ENCODE data around the gene CREB5.

The CREB5 gene

DNA sequence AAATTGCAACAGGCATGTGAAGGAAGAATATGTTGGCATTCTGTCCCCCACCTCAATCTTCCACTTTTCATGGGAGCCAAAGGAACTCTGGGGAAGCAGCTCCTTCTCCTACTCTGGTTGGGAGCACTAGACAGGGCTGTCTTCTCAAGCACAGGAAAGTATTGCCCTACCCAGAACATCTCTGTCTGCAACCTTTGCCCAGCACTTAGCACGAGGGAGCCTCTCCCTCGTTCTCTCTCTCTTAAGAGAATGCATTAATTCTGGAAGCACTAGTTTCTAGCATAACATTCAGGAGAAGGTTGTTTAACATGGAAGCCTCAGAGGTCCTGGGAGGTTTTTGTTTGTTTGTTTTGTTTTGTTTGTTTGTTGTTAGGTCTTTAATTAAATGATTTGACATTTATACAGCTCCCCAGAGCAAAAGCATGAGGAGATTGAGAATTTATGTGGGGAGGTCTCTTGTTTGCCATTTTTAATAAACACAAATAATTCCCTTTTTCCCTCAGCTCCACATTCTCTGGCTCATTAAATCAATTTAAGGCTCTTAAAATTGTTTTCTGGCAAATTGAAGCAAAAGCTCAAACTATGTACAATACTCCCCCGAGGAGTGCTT, 305.2 kb downstream of the CREB5 start:
- TF ChIP-seq SIN3A (IDR thresholded peaks at IDR 0.05; ENCODE audit: borderline replicate concordance, insufficient read depth, low read length): no peak
- TF ChIP-seq, protein P1, sequence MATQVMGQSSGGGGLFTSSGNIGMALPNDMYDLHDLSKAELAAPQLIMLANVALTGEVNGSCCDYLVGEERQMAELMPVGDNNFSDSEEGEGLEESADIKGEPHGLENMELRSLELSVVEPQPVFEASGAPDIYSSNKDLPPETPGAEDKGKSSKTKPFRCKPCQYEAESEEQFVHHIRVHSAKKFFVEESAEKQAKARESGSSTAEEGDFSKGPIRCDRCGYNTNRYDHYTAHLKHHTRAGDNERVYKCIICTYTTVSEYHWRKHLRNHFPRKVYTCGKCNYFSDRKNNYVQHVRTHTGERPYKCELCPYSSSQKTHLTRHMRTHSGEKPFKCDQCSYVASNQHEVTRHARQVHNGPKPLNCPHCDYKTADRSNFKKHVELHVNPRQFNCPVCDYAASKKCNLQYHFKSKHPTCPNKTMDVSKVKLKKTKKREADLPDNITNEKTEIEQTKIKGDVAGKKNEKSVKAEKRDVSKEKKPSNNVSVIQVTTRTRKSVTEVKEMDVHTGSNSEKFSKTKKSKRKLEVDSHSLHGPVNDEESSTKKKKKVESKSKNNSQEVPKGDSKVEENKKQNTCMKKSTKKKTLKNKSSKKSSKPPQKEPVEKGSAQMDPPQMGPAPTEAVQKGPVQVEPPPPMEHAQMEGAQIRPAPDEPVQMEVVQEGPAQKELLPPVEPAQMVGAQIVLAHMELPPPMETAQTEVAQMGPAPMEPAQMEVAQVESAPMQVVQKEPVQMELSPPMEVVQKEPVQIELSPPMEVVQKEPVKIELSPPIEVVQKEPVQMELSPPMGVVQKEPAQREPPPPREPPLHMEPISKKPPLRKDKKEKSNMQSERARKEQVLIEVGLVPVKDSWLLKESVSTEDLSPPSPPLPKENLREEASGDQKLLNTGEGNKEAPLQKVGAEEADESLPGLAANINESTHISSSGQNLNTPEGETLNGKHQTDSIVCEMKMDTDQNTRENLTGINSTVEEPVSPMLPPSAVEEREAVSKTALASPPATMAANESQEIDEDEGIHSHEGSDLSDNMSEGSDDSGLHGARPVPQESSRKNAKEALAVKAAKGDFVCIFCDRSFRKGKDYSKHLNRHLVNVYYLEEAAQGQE (IDR thresholded peaks at IDR 0.05; ENCODE audit: insufficient read depth in 1 of 2, low read depth in 2 of 2, low read length in 2 of 2): no peak
- TF ChIP-seq TAF1 (IDR thresholded peaks at IDR 0.05; ENCODE audit: borderline replicate concordance, insufficient read depth, low read length): no peak
- TF ChIP-seq POLR2AphosphoS5 (IDR thresholded peaks at IDR 0.05; ENCODE audit: low read depth, low read length): no peak
- no peak for TF ChIP-seq FOXP2 (optimal IDR thresholded peaks at IDR 0.05; ENCODE audit: borderline replicate concordance, extremely low read depth, extremely low read length, insufficient read depth)

DNA sequence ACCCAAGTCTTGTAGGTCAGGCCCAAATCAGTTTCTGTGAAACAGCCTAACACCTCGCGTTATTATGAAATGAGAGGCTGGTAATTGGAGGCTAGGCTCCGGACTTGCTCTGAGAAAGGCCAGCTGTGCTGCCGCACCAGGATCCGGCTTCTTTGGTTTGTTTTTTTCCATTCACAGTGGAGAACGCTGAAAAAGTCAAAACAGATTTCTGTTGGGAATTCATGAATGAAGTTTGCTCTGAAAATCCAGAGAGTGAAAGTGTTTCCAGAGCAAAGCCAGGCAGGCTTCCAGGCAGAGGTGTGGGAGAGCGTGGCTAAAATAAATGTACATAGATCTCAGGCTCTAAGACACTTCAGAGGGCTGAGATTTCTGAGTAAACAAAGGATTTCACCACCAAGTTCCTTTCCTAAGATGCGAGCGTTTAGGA, 305.8 kb downstream of the CREB5 start:
- no peak for TF ChIP-seq SIN3A (IDR thresholded peaks at IDR 0.05; ENCODE audit: borderline replicate concordance, insufficient read depth, low read length)
- TF ChIP-seq, protein P1 (IDR thresholded peaks at IDR 0.05; ENCODE audit: insufficient read depth in 1 of 2, low read depth in 2 of 2, low read length in 2 of 2): no peak
- TF ChIP-seq FOXP2 (optimal IDR thresholded peaks at IDR 0.05; ENCODE audit: borderline replicate concordance, extremely low read depth, extremely low read length, insufficient read depth): no peak
- TF ChIP-seq TAF1 (IDR thresholded peaks at IDR 0.05; ENCODE audit: borderline replicate concordance, insufficient read depth, low read length): no peak
- TF ChIP-seq POLR2AphosphoS5 (IDR thresholded peaks at IDR 0.05; ENCODE audit: low read depth, low read length): no peak

DNA sequence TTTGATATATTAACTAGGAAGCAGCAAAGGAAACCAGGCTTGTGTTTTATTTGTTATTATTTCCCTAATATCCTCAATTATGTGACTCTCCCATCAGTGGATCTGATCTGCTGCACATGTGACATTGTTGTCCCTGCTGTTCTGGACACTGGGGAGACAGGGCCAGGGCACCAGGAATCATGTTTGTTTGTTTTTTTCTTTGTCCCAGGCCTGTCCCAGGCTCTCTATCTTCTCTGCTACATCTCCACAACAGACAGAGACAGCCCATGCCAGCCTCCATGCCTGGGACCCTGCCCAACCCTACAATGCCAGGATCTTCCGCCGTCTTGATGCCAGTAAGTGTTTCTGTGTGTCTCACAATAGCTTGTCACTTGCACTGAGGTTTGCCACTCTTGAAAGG, 306.2 kb downstream of the CREB5 start:
- TF ChIP-seq POLR2AphosphoS5 (IDR thresholded peaks at IDR 0.05; ENCODE audit: low read depth, low read length) (no peak), FOXP2 (optimal IDR thresholded peaks at IDR 0.05; ENCODE audit: borderline replicate concordance, extremely low read depth, extremely low read length, insufficient read depth) (no peak), SIN3A (IDR thresholded peaks at IDR 0.05; ENCODE audit: borderline replicate concordance, insufficient read depth, low read length) (no peak), TAF1 (IDR thresholded peaks at IDR 0.05; ENCODE audit: borderline replicate concordance, insufficient read depth, low read length) (no peak)
- TF ChIP-seq, protein P1 (IDR thresholded peaks at IDR 0.05; ENCODE audit: insufficient read depth in 1 of 2, low read depth in 2 of 2, low read length in 2 of 2): no peak

DNA sequence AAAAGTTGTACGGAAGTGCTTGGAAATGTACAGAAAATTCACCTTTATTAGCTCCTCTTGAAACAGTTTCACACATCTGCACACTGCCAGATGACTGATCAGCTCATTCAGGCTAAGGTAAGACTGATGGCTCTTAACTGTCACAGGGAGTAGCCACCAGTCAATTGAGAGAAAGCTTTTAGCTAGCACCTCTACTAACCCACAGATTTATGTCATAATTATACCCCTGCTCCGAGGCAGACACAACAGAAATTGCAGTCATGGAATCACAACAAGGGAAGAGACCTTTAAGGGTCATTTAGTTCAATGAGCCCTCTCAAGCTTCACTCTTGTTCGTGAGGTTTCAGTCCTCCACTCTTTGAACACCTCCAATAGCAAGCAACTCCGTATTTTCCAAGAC, 310.4 kb downstream of the CREB5 start:
- TF ChIP-seq SIN3A (IDR thresholded peaks at IDR 0.05; ENCODE audit: borderline replicate concordance, insufficient read depth, low read length) (no peak), FOXP2 (optimal IDR thresholded peaks at IDR 0.05; ENCODE audit: borderline replicate concordance, extremely low read depth, extremely low read length, insufficient read depth) (no peak), TAF1 (IDR thresholded peaks at IDR 0.05; ENCODE audit: borderline replicate concordance, insufficient read depth, low read length) (no peak), POLR2AphosphoS5 (IDR thresholded peaks at IDR 0.05; ENCODE audit: low read depth, low read length) (no peak)
- TF ChIP-seq, protein P1 (IDR thresholded peaks at IDR 0.05; ENCODE audit: insufficient read depth in 1 of 2, low read depth in 2 of 2, low read length in 2 of 2): no peak
